HG03095 (cell line): ENCODE data around the gene PDZD8.
"Not testable (repeated sequence)": the region's sequence is repeated elsewhere in the genome, so short reads cannot be mapped to it uniquely, and the experiment has no call there.

ENCODE experiments used
- ATAC-seq: cut with Tn5 transposase; IDR thresholded peaks from one replicate; pipeline ENCODE4 v1.9.1; 2021; ENCODE audit warnings: moderate library complexity; ENCODE audit not compliant: unreplicated experiment

The PDZD8 gene

DNA sequence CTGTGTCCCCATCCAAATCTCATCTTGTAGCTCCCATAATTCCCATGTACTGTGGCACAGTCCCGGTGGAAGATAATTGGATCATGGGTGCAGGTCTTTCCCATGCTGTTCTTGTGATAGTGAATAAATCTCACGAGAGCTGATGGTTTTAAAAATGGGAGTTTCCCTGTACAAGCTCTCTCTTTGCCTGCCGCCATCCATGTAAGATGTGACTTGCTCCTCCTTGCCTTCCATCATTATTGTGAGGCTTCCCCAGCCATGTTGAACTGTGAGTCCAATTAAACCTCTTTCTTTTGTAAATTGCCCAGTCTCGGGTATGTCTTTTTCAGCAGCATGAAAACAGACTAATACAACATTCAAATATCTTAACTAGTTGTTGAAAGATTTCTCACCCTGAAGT, 145.1 kb downstream of the PDZD8 start:
- not testable (repeated sequence) for ATAC-seq

DNA sequence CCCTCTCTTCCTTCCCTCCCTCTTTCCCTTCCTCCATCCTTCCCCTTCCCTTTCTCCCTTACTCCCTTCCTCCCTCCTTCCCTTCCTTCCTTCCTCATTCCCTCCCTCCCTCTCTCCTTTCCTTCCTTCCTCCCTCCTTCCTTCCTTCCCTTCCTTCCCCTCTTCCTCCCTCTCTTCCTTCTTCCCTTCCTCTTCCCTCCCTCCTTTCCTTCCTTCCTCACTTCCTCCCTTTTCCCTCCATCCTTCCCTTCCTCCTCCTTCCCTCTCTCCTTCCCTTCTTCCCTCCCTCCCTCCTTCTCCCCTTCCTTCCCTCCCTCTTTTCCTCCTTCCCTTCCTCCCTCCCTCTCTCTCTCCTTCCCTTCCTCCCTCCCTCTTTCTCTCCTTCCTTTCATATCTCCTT, 147.0 kb downstream of the PDZD8 start:
- ATAC-seq, result no peak
